Stimulated activated CD4-positive, alpha-beta T cell treated with anti-CD3 and anti-CD28 coated beads, Interleukin-1b, Interleukin-23, amount 100 ng/mL, for 24 hours (primary cell): Measurements from ENCODE around the gene GADD45GIP1.
"Not testable (repeated sequence)": the region's sequence is repeated elsewhere in the genome, so short reads cannot be mapped to it uniquely, and the experiment has no call there.

ENCODE experiments used
- DNase-seq, 4 experiments: peaks; one replicate each; pipeline ENCODE4 v3.0.0-alpha.2; 2020; ENCODE audit warnings: low read depth in 4 of 4, low spot score in 1 of 4

Gene GADD45GIP1

GRCh38 chr19:12965017-12965811 is 8.2 kb upstream of the GADD45GIP1 start:
- DNase-seq, result peak; percentile 56 to 78 (median 74)

GRCh38 chr19:12959481-12959880 is 2.5 kb upstream of the GADD45GIP1 start:
- no peak for DNase-seq

GRCh38 chr19:12957389-12957952 is 448 bp upstream of the GADD45GIP1 start:
- not testable (repeated sequence) for DNase-seq

GRCh38 chr19:12955996-12956395 is 1.0 kb downstream of the GADD45GIP1 start:
- DNase-seq, result no peak

- DNase-seq, result not testable (repeated sequence)
These were observed 1.4 kb downstream of the GADD45GIP1 start for GRCh38 chr19:12955575-12955974.

- DNase-seq, result no peak
These were observed 2.4 kb downstream of the GADD45GIP1 start for GRCh38 chr19:12954612-12954962.

GRCh38 chr19:12953799-12954611 is 3.0 kb downstream of the GADD45GIP1 start:
- DNase-seq, result no peak

- no peak for DNase-seq
These were observed 3.8 kb downstream of the GADD45GIP1 start for GRCh38 chr19:12953138-12953798.

GRCh38 chr19:12952488-12953137 is 4.4 kb downstream of the GADD45GIP1 start:
- DNase-seq, result no peak

- DNase-seq, result not testable (repeated sequence)
These were observed 5.0 kb downstream of the GADD45GIP1 start for GRCh38 chr19:12952050-12952449.

GRCh38 chr19:12949363-12950283 is 7.4 kb downstream of the GADD45GIP1 start:
- DNase-seq, result no peak

- DNase-seq, result no peak
These were observed 8.2 kb downstream of the GADD45GIP1 start for GRCh38 chr19:12948612-12949362.

GRCh38 chr19:12947702-12948611 is 9.1 kb downstream of the GADD45GIP1 start:
- no peak for DNase-seq

GRCh38 chr19:12946731-12947496 is 10.1 kb downstream of the GADD45GIP1 start:
- no peak for DNase-seq

- peak in 1 of 4 experiments; percentile 49 for DNase-seq
These were observed 10.8 kb downstream of the GADD45GIP1 start for GRCh38 chr19:12946092-12946721.

GRCh38 chr19:12945479-12946091 is 11.4 kb downstream of the GADD45GIP1 start, which contains the start of gene RAD23A:
TSS of gene RAD23A (plus strand) at chr19:12945862. CDS start at chr19:12945949, 87 bp downstream.
- peak; percentile 97 to 99 (median 98) for DNase-seq
